ENCODE measurements around the gene REELD1.

GRCh38 chr4:146261041-146261440, 46.7 kb downstream of the REELD1 start:
- TF ChIP-seq ZBTB10 (tag by site-specific recombination; IDR thresholded peaks at IDR 0.05) (no peak), AEBP2 (tag by site-specific recombination; IDR thresholded peaks at IDR 0.05; ENCODE audit: borderline replicate concordance) (no peak), CTCF (tag by site-specific recombination; IDR thresholded peaks at IDR 0.05) (no peak), ZNF549 (tag by site-specific recombination; IDR thresholded peaks at IDR 0.05) (no peak), ZNF600 (tag by site-specific recombination; IDR thresholded peaks at IDR 0.05) (no peak), GLI2 (tag by site-specific recombination; IDR thresholded peaks at IDR 0.05; ENCODE audit: borderline replicate concordance, low read depth) (no peak), ZNF416 (tag by site-specific recombination; IDR thresholded peaks at IDR 0.05) (no peak), ZBTB1 (tag by site-specific recombination; IDR thresholded peaks at IDR 0.05) (no peak), ZNF76 (tag by site-specific recombination; IDR thresholded peaks at IDR 0.05; ENCODE audit: borderline replicate concordance, low read depth) (no peak), ZIC2 (tag by site-specific recombination; IDR thresholded peaks at IDR 0.05) (no peak)
